GM10248 (cell line): ENCODE measurements around the gene TSPAN18.

Experiments used
- CTCF ChIA-PET: fragments of 300-600 bp; sonication (Branson Sonifier 250); formaldehyde crosslinking; extraction: SDS; loops from one replicate; lab custom pipeline; 2021; ENCODE audit warnings: antibody characterized with exemption; lab: Yijun Ruan, JAX
- POLR2A ChIA-PET: fragments of 350-650 bp; sonication (Branson Sonifier 250); formaldehyde crosslinking; extraction: SDS; loops from one replicate; lab custom pipeline; 2020; ENCODE audit warnings: antibody characterized with exemption; lab: Yijun Ruan, JAX
- DNase-seq: peaks from one replicate; pipeline ENCODE4 v3.0.0; 2012; ENCODE audit errors: extremely low spot score
- CTCF ChIP-seq: IDR thresholded peaks from 2 replicates; pipeline ENCODE4 v1.5.1; 2012; ENCODE audit warnings: mild to moderate bottlenecking, low read depth; ENCODE audit errors: extremely low read depth, missing control alignments, control extremely low read depth

Gene TSPAN18

GRCh38 chr11:44912270-44912987 lies 185.7 kb downstream of the TSPAN18 start:
- CTCF ChIA-PET = interaction anchor here (0.8 to 2.7 kb wide), 18 partner anchors 9 to 634 kb away, joined by 3 to 33 read pairs (median 6); no protein-coding TSS in a partner anchor

GRCh38 chr11:44913502-44913901 lies 186.7 kb downstream of the TSPAN18 start:
- CTCF ChIA-PET = interaction anchor here (1.1 to 1.6 kb wide), 4 partner anchors 12 to 42 kb away, joined by 3 to 6 read pairs (median 4); no protein-coding TSS in a partner anchor
- no peak for TF ChIP-seq CTCF
- no peak for DNase-seq
- POLR2A ChIA-PET = no interaction called here

More at GRCh38 chr11:44912270-44912987, 185.7 kb downstream of the TSPAN18 start:
- no peak for DNase-seq
- POLR2A ChIA-PET = no interaction called here
- no peak for TF ChIP-seq CTCF

GRCh38 chr11:44914105-44914504 lies 187.3 kb downstream of the TSPAN18 start:
- TF ChIP-seq CTCF = no peak
- ChIA-PET POLR2A (no interaction called here), CTCF (interaction anchor here (1.1 to 2.2 kb wide), 4 partner anchors 13 to 43 kb away, joined by 3 to 14 read pairs (median 4); no protein-coding TSS in a partner anchor)
- no peak for DNase-seq

- POLR2A ChIA-PET = no interaction called here
- TF ChIP-seq CTCF = no peak
- DNase-seq = no peak
- CTCF ChIA-PET = interaction anchor here (2.2 kb wide), 1 partner anchor 12 kb away, joined by 14 read pairs; no protein-coding TSS in a partner anchor
These were observed 188.2 kb downstream of the TSPAN18 start for GRCh38 chr11:44915004-44915403.

- ChIA-PET CTCF (interaction anchor here (2.2 kb wide), 1 partner anchor 12 kb away, joined by 14 read pairs; no protein-coding TSS in a partner anchor), POLR2A (no interaction called here)
- no peak for TF ChIP-seq CTCF
- DNase-seq = no peak
These were observed 188.9 kb downstream of the TSPAN18 start for GRCh38 chr11:44915621-44916020.

- no peak for TF ChIP-seq CTCF
- ChIA-PET POLR2A (no interaction called here), CTCF (interaction anchor here (2.2 kb wide), 1 partner anchor 11 kb away, joined by 14 read pairs; no protein-coding TSS in a partner anchor)
- no peak for DNase-seq
These were observed 189.6 kb downstream of the TSPAN18 start for GRCh38 chr11:44916331-44916730.
